ENCODE data around the gene TMOD4. TPM values are rescaled to one million over a fixed set of nuclear protein-coding genes. Genes with fewer than 3 reads are reported as not detected.

Gene TMOD4
- total and polyA plus RNA-seq, 9 of the 15 experiments (the other 6 are each of a cell fraction or from before 2014, with no cell fraction given), result 0.18 to 1.8 (median 1.1) TPM; not detected in 1

DNA sequence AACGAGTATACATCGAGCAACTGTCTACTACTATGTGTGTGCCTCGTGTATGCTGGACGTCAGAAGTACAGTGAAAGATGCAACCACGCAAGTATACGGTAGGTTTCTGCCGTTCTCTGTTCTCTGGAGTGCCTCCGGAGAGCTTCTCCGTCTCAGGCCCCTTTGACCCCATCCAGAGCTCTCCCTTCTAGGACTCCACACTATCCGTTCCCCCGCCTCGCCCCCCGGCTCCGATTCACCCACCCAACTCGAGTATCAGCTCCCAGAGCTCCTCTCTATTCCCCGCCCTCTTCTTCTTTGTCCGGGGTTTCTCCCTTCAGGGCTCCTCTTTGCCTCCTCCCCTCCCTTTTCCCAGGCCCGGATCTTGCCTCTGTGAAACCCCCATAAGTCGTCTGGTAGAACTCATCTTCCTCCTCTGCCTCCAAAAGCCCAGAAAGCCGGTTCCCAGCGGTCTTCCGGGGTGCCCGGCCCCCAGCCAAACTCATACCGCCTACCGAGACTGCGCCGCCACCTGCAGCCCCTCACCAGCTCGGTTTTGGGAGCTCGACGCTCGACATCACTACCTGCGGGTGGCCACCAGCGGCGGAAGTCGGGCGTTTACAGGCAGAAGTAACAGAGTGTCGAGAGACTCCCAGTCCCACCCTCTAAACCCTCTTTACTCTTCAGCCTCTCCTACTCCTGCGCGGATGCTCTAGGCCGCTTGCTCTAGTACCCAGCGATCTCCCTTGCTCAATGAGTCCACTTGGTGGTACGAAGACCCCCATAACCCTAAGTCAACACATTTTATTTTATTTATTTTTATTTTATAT, 14.1 kb upstream of the TMOD4 start, which contains the start of gene VPS72 (continued):
- TF ChIP-seq, protein P1, sequence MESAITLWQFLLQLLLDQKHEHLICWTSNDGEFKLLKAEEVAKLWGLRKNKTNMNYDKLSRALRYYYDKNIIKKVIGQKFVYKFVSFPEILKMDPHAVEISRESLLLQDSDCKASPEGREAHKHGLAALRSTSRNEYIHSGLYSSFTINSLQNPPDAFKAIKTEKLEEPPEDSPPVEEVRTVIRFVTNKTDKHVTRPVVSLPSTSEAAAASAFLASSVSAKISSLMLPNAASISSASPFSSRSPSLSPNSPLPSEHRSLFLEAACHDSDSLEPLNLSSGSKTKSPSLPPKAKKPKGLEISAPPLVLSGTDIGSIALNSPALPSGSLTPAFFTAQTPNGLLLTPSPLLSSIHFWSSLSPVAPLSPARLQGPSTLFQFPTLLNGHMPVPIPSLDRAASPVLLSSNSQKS (CRISPR knock-in tag; IDR thresholded peaks at IDR 0.05), result no peak
- no peak for TF ChIP-seq SREBF1 (IDR thresholded peaks at IDR 0.05; ENCODE audit: borderline replicate concordance, low read depth, low read length)
- TF ChIP-seq ADNP (tag; IDR thresholded peaks at IDR 0.05), result no peak
- TF ChIP-seq MAFK (IDR thresholded peaks at IDR 0.05; ENCODE audit: low read length), result no peak
- TF ChIP-seq, protein P2, sequence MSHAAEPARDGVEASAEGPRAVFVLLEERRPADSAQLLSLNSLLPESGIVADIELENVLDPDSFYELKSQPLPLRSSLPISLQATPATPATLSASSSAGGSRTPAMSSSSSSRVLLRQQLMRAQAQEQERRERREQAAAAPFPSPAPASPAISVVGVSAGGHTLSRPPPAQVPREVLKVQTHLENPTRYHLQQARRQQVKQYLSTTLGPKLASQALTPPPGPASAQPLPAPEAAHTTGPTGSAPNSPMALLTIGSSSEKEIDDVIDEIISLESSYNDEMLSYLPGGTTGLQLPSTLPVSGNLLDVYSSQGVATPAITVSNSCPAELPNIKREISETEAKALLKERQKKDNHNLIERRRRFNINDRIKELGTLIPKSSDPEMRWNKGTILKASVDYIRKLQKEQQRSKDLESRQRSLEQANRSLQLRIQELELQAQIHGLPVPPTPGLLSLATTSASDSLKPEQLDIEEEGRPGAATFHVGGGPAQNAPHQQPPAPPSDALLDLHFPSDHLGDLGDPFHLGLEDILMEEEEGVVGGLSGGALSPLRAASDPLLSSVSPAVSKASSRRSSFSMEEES (CRISPR knock-in tag; IDR thresholded peaks at IDR 0.05), result no peak
- TF ChIP-seq BRF1 (IDR thresholded peaks at IDR 0.05; ENCODE audit: borderline replicate concordance, extremely low read depth, insufficient read length), result no peak
- TF ChIP-seq, protein P3, sequence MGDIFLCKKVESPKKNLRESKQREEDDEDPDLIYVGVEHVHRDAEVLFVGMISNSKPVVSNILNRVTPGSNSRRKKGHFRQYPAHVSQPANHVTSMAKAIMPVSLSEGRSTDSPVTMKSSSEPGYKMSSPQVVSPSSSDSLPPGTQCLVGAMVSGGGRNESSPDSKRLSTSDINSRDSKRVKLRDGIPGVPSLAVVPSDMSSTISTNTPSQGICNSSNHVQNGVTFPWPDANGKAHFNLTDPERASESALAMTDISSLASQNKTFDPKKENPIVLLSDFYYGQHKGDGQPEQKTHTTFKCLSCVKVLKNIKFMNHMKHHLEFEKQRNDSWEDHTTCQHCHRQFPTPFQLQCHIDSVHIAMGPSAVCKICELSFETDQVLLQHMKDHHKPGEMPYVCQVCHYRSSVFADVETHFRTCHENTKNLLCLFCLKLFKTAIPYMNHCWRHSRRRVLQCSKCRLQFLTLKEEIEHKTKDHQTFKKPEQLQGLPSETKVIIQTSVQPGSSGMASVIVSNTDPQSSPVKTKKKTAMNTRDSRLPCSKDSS (IDR thresholded peaks at IDR 0.05; ENCODE audit: low read depth, partially characterized antibody), result no peak
- TF ChIP-seq, protein P4, sequence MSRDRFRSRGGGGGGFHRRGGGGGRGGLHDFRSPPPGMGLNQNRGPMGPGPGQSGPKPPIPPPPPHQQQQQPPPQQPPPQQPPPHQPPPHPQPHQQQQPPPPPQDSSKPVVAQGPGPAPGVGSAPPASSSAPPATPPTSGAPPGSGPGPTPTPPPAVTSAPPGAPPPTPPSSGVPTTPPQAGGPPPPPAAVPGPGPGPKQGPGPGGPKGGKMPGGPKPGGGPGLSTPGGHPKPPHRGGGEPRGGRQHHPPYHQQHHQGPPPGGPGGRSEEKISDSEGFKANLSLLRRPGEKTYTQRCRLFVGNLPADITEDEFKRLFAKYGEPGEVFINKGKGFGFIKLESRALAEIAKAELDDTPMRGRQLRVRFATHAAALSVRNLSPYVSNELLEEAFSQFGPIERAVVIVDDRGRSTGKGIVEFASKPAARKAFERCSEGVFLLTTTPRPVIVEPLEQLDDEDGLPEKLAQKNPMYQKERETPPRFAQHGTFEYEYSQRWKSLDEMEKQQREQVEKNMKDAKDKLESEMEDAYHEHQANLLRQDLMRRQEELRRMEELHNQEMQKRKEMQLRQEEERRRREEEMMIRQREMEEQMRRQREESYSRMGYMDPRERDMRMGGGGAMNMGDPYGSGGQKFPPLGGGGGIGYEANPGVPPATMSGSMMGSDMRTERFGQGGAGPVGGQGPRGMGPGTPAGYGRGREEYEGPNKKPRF (IDR thresholded peaks at IDR 0.05; ENCODE audit: low read depth, low read length), result no peak
- no peak for TF ChIP-seq SRSF7 (optimal IDR thresholded peaks at IDR 0.05; ENCODE audit: low read depth, low read length)
- TF ChIP-seq PHF20 (IDR thresholded peaks at IDR 0.05; ENCODE audit: partially characterized antibody), result peak; percentile 93
- no peak for TF ChIP-seq FOS (IDR thresholded peaks at IDR 0.05; ENCODE audit: extremely low read depth, insufficient read length)
- TF ChIP-seq HNRNPH1 (optimal IDR thresholded peaks at IDR 0.05; ENCODE audit: low read depth, low read length), result no peak
- TF ChIP-seq, protein P5, sequence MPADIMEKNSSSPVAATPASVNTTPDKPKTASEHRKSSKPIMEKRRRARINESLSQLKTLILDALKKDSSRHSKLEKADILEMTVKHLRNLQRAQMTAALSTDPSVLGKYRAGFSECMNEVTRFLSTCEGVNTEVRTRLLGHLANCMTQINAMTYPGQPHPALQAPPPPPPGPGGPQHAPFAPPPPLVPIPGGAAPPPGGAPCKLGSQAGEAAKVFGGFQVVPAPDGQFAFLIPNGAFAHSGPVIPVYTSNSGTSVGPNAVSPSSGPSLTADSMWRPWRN (IDR thresholded peaks at IDR 0.05; ENCODE audit: low read depth), result no peak
- no peak for TF ChIP-seq KDM2B (CRISPR knock-in tag; IDR thresholded peaks at IDR 0.05)
- TF ChIP-seq NFRKB (IDR thresholded peaks at IDR 0.05; ENCODE audit: low read depth), result 0 out of 2 replicates have a peak, but pooled peaks have one; percentile 37
- no peak for TF ChIP-seq NCOA6 (IDR thresholded peaks at IDR 0.05)
- TF ChIP-seq, protein P6, sequence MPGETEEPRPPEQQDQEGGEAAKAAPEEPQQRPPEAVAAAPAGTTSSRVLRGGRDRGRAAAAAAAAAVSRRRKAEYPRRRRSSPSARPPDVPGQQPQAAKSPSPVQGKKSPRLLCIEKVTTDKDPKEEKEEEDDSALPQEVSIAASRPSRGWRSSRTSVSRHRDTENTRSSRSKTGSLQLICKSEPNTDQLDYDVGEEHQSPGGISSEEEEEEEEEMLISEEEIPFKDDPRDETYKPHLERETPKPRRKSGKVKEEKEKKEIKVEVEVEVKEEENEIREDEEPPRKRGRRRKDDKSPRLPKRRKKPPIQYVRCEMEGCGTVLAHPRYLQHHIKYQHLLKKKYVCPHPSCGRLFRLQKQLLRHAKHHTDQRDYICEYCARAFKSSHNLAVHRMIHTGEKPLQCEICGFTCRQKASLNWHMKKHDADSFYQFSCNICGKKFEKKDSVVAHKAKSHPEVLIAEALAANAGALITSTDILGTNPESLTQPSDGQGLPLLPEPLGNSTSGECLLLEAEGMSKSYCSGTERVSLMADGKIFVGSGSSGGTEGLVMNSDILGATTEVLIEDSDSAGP (CRISPR knock-in tag; IDR thresholded peaks at IDR 0.05), result no peak
